Fibroblast of skin of left biceps (primary cell): ENCODE measurements around the gene GPR183.
"Not testable (repeated sequence)": the region's sequence is repeated elsewhere in the genome, so short reads cannot be mapped to it uniquely, and the experiment has no call there.

Source experiments
- DNase-seq, 2 experiments: peaks; one replicate each; pipeline ENCODE4 v3.0.0-alpha.2; 2013; ENCODE audit warnings: low read depth in 2 of 2

GPR183 gene

DNA sequence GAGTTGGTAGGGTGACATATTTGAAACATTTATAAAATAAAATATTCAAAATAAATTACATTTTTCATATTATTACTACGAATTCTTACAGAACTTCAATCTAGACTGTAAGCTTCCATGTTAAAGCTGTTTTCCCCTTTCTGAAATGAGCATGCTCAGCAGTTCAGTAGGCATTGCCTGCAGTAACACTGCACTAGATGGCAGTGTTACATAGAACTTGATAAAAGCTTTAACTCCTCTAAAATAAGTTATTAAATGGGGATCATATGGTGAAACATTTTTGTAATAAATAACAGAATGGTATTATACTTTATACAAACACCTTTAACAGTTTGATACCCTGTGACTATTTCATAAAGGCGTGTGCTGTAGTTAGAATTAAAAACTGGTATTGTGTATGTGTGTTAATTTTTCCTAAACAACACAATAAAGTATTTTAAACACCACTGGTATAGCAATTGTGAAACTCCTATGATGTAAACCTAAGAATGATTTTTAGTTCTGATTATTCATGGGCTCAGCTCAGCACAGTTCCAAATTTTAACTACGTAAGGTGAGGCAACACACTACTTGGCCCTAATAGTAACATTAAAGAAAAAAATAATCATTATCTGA, 37.5 kb downstream of the GPR183 start:
- DNase-seq = peak in 1 of 2 experiments; percentile 42

DNA sequence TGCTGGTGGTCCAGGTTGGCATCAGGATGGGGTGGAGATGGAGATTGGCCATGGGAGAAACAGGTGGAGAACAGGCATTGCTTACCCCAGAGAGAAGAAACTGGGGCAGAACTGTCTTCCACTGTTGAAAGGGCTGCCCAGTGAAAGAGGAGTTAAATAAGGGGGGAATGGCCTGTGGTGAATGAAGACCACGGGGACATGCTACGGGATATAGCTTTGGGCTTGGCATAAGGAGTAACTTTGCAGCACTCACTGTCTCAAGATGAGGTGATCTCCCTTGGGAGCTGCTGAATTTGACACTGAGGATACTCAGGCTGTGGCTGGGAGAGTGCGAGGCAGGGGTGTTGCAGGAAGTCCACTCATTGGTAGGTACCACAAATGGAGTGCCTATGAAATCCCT, 38.4 kb downstream of the GPR183 start:
- no peak for DNase-seq

DNA sequence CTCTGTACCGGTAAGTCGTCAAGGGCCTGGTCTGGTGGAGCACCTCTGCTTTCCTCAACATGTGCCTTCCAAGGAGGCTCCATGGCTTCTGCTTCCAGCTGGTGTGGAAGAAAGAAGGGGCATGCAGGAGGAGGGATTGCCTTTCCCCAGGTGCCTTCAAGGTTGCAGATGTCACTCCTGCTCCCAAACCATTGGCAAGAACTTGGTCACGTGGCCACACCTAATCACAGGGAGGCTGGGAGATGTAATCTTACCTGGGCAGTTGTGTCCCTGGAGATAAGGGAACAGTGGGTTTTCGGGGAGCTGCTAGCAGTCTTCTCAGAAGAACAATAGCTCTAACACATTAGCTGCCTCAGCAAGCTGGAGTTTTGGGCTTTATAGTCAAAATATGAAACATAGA, 39.3 kb downstream of the GPR183 start:
- no peak for DNase-seq

DNA sequence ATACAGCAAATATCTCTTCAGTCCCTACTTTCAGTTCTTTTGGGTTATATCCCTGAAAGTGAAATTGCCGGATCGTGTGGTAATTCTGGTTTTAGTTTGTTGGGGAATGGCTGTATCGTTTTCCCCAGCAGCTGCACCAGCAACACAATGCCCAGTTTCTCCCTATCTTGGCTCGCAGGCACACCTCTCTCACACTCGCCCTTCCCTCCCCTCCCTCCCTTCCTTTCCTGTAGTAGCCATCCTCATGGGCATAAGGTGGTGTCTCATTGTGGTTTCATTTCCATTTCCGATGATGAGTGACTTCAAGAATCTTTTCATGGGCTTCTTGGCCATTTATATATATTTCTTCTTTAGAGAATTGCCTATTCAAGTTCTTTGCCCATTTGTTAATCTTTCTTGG, 40.4 kb downstream of the GPR183 start:
- no peak for DNase-seq

DNA sequence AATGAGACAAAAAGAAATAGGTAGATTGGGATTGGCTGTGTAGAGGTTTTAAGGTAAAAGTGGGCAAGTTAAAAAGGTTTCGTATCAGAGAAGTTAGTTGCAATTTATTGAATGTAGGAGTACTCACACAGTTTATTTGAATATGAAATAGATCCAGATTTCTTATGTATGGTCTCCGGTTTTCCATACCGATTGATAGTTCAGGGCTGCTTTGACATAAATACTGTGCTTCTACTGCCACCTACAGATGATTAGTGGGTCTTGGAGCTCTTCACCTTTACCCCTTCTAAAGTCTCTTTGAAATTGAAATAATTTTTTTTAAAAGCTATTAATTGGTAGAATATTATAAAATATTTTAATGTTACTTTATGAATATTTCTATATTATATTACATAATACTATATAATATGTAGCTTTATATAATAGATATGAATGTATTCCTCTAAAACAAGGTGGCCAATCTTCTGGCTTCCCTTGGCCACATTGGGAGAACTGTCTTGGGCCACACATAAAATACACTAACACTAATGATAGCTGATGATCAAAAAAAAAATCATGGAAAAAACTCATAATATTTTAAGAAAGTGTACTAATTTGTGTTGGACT, 41.3 kb downstream of the GPR183 start:
- no peak for DNase-seq

DNA sequence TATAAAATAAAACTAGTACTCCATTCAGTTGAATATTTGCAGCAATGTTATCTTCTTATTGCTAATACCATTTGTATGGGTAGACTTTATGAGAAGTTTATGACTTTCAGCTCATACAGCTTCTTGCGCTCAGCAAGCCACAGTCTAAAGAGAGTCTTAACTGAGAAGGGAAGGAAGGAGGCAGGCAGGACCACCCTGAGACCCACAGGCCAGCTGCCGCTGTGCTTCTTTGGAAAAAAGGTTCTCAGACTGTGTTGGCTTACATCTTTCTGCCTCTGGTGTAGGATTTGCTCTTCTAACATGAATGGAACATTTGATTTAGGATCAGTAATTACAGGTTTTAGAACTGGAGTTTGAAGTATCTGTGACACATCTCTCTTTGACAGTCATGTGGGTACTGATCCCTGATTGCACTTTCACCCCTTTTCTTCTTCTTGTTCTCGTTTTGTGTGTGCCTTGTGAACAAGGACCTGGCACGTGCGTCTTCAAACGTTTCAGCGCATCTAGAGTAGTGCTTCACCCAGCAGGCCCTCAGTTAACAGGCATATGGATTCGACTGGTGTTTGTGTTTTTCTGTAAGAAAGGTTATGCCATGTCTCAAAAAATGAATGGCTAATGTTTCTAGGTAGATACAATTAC, 41.9 kb downstream of the GPR183 start:
- no peak for DNase-seq

DNA sequence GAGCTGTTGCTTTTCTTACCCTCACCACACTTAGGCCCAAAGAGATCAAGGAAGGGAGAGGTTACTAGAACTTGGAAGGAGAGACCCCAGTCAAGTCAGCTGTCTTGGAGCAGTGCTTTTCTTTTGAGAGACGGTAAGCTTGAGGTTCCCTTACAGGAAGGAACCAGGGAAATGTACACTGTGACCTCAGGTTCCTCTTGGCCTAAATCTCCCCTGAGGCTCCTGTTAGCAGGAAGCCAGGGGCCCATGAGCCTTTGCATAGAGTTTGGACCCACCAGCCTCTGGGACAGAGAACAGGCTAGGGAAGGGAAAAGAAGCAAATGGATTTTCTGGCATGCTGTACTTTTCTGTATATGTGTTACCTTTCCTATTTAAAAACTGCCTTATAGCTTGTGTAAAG, 43.1 kb downstream of the GPR183 start:
- no peak for DNase-seq

DNA sequence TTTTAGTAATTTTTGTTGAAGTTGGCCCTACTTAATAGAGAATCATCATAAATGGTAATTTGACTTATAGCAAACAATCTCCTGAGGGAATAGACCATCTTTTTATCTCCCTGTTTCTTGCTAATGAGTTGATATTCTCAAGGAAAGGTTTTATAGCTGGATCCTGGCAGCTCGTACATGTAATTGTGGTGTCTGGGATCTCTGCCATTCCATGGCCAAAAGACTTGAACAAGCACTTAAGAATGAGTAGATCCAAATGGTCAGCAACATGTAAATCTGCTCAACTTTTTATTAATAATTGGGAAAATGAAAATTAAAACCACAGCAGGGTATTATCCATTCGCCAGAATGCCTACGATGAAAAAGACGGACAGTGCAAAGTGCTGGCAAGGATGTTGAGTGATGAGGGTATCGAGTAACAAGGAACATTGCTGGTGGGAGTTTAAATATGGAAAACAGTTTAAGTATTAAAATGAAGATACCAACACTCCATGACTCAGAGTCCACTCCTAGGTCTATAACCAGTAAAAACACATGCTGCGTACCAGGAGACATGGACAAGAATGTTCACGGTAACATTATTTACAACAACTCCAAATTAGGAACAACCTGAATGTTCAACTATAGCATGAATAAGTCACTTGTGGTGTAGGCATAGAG, 43.9 kb downstream of the GPR183 start:
- DNase-seq = no peak

DNA sequence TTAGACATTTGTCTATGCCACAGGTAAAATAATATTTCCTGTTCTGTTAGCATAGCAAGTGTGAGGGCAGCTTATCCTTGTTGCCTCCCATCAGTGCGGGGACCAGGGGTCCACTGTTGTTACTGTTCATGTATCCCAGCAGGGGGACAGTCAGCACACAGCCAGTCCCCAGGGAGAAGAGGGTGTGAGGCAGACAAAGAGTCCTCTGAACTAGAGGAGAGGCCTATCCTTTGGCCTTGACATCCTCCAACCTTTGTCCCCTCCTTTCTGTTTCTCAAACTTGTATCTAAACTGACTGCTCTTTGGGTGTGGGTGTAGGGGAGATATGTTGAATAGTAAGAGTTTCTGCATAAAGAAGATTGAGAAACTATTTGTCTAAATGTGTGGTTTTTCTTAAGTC, 46.1 kb downstream of the GPR183 start:
- no peak for DNase-seq

DNA sequence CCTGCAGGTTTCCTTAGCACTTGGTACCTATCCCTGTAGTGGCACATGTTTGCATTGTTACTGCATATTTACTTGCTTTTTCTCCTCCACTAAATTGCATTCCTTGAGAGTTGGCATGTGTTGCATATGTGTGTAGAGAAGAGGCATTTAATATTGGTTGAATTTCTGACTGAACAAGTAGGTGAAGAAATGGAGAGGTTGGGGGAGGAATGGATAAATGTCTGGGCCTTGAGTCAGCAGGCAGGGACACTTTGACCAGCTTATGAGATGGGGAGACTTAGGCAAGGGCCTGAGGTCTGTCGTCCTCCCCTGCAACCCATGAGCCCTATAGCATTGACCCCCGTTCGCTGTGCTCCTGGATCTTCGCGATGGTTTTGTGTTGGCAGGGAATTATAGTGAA, 47.0 kb downstream of the GPR183 start:
- no peak for DNase-seq

DNA sequence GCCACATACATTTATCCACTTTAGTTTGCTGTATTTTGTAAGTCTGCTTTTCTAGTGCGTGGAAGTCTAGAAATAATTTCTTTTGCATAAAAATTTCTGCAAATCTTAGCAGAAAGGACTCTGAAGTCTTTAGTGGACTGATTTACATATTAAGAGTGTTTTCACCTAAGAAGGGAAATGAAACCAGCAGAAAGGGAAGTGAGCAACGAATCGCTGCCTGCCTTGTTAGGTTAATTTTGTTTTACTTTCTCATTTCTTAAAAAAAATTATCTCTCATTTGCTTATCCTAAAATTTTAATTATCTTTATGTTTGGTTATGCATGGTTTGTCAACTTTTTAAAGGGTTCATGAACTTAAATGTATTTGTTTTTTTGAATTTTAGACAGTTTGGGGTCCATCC, 48.3 kb downstream of the GPR183 start:
- DNase-seq = no peak

DNA sequence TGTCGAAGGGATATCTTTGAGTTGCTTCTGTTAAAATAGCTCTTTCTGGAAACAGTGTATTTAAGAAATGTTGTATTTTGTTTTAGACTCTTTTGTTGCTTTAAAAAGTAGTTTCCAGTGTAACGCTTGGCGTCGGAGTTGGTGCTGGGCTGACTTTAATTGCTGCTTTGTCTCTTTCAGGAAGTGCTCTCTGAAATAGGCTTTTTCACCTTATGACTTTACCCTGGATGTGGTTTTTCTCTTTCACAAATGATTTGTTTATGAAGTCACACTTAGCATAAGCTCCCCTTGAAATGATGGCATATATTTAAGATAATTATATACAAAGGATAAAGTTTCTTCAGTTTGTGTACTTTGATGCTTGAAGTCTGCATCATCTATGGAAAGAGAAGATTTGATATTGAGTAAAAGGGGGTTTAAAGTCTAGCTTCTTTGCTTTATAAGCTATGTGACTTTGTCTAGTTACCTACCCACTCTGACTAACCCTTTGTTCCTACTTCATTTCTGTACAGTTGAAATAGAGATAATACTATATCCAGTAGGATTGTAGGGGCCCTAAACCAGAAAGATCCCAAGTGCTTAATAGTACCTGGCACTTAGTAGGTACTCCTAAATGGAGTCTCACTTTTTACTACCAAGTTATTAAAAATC, 48.9 kb downstream of the GPR183 start, which contains the start of gene GPR18:
TSS of gene GPR18 (minus strand) at position 170 of the 651 bp plus-strand sequence. CDS start 2,507 bp downstream, outside the sequence.
- DNase-seq = no peak

DNA sequence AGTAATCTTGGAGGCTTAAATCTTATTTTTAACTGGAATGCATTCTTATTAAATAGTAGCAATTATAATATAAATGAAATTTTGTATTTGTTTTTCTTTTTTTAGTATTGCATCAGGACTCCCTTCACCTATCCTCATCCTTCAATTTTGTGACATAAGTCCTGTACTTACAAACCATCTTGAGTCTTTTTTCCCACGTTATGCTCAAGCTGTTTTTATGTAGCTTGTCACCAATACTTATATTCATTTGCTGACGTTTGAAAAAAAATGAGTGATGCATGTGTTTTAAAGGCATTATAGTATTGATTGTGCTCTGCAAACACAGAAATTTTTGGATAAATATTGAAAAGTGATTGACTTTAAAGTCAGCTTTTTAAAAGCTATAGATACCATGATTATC, 49.9 kb downstream of the GPR183 start:
- DNase-seq = no peak

DNA sequence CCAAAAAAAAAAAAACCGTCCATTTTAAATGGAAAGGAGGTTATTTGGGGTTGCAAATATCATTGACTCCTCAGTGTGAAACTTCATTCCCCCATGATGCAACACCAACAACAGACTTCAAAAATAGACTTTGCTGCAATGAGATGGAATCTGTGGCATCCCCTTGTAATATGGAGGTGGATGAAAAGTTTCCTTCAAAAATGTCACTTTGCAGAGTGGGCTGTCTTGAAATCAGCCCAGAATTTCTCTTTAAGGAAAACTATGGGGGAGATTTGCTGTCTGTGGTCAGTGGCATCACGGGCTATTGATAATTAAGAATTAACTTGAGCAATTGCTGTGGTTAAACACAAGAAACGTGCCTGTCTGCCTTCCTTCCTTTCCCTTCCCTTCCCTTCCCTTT, 50.5 kb downstream of the GPR183 start:
- DNase-seq = peak; percentile 51 to 60

DNA sequence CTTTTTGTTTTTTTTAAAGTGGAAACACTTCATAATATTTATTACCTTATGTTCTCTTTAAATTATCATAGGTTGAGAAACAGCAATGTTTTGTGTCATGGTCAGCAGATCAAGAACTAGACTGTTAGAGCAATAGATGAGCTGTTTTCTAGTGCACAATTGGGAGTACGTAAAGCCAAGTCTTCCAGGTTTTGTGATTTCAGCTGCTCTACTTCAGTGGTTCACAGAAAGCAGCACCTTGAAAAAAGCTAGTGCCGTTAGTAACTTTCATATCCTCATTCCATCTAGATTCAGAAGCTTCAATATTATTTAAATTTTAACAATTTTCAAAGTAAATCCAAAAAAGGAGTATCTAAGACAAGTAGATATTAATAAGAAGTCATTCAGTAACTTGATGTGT, 50.9 kb downstream of the GPR183 start:
- no peak for DNase-seq

DNA sequence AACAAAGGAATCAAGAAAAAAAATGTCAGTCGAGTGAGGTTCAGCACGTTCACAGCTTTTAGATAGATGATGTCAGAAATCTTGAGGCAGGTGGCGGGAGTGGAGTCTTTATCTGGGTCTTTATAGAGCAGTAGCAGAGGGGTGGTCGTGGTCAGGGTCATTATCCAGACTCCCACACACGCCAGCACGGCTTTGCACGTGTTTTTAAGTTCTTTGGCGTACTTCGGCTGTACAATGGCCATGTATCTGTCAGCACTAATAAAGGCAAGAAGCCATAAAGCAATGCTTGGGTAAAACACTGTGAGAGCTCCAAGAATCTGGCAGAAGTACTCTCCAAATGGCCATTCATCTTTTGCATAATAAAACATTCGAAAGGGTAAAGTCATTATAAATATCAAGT, 51.9 kb downstream of the GPR183 start:
- no peak for DNase-seq

DNA sequence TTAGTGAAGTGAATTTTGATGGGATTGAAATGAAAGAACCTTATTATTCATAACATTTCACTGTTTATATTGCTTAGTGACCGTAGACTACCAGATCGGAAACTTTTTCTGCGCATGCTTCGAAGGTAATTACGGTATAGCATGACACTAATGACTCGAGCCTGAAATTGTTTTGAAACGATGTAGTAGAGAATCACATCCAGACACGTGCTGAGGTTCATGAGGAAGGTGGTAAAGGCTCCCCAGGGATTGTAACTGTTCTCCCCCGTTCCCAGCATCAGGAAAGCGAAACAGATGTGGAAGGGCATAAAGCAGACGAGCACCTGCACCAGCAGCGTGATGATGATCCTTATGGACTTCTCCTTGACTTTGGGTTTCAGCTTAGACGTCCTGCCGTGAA, 52.4 kb downstream of the GPR183 start:
- DNase-seq = no peak

DNA sequence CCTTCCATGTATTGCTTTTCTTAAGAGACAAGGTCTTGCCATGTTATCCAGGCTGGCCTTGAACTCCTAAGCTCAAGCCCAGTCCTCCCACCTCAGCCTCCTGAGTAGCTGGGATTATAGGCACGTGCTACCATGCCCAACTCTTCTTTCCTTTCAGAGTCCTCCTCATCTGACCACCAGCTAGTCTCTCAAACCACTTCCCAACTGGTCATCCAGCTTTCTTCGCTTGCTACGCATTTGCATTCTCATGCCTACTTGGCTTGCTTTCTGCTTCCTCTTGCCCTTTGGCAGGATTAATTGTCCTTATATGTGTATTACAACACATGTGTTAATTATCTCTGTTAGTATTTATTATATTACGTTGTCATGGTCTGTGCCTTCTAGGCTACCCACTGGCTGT, 55.3 kb downstream of the GPR183 start:
- no peak for DNase-seq

DNA sequence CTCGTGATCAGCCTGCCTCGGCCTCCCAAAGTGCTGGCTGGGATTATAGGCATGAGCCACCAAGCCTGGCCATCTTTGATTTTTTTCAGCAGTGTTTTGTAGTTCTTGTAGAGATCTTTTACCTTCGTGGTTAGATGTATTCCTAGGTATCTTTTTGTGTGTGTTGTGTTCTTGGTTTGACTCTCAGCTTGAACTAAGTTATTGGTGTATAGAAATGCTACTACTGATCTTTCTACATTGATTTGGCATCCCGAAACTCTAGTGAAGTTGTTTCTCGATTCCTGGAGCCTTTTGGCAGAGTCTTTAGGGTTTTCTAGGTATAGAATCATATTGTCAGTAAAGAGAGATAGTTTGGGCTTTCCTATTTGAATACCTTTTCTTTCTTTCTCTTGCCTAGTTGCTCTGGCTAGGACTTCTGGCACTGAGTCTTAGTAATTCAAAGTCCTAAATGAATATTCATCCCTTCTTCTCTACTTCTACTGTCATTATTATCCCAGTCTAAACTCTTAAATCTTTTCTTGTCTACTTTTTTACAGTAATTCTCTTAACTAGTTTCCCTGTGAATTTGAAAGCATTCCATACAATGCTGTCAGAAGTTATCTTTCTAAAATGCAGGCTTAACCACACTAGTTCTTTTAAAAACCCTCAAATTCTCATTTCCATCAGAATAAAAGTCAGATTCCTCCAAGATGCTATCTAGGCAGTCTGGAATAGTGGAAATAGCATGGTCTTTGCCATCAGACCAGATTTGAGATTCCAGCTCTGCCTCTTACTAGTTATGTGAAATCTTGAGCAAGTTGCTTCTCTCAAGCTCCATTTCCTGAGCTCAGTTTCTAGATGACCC, 56.0 kb downstream of the GPR183 start:
- DNase-seq = no peak

DNA sequence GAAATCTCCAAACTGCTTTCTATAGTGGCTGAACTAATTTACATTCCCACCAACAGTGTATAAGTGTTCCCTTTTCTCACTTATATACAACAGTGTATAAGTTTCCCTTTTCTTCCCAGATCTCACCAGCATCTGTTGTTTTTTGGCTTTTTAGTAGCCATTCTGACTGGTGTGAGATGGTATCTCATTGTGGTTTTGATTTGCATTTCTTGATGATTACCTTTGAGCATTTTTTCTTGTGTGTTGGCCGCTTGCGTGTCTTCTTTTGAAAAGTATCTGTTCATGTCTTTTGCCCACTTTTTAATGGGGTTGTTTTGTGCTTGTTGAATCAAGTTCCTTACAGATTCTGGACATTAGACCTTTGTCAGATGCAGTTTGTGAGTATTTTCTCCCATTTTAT, 57.6 kb downstream of the GPR183 start:
- DNase-seq = not testable (repeated sequence)

DNA sequence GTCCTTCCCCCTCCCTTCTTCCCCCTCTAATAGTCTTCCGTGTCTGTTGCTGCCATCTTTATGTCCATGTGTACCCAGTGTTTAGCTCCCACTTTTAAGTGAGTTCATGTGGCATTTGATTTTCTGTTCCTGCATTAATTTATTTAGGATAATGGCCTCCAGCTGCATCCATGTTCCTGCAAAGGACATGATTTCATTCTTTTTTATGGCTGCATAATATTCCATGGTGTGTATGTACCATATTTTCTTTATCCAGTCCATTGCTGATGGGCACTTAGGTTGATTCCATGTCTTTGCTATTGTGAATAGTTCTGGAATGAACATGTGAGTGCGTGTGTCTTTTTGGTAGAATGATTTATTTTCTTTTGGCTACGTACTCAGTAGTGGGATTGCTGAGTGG, 58.0 kb downstream of the GPR183 start:
- DNase-seq = not testable (repeated sequence)
